K562 (cell line): Measurements from ENCODE around the gene SKIC2.
A peak's percentile ranks its signal among the peaks of the same experiment; 100 is the strongest.

ENCODE experiments used
- CREB1 ChIP-seq, 2 experiments: sonication (generic) in 1 of 2; formaldehyde crosslinking in 1 of 2; IDR thresholded peaks; 2 replicates each; pipeline versions ENCODE4 v1.6.1 to v1.8.0; 2012 to 2022; ENCODE audit warnings: inconsistent platforms in 1 of 2, mild to moderate bottlenecking in 1 of 2, missing genetic modification reagents in 1 of 2, moderate library complexity in 1 of 2
- CTBP1 ChIP-seq: fragments of 450-650 bp; IDR thresholded peaks from 2 replicates; pipeline ENCODE4 v1.6.1; 2016; ENCODE audit warnings: borderline replicate concordance
- SMC3 ChIP-seq: conservative IDR thresholded peaks from 2 replicates; pipeline ENCODE4 v1.6.1; 2011; ENCODE audit warnings: low read depth, low read length, improper control_type of control experiment; ENCODE audit not compliant: insufficient read depth
- TBP ChIP-seq: optimal IDR thresholded peaks from 2 replicates; pipeline ENCODE3; 2011; ENCODE audit warnings: low read depth, low read length, improper control_type of control experiment
- ZNF121 ChIP-seq: sonication (generic); formaldehyde crosslinking; conservative IDR thresholded peaks from 2 replicates; pipeline ENCODE4 v1.8.0; 2022; ENCODE audit warnings: missing genetic modification reagents
- ZNF174 ChIP-seq: fragments of 250-450 bp; sonication (Bioruptor Pico); IDR thresholded peaks from 2 replicates; pipeline ENCODE4 v1.4.0; 2020; ENCODE audit warnings: mild to moderate bottlenecking
- TF ChIP-seq, protein P1 (sequence below): sonication (generic); formaldehyde crosslinking; IDR thresholded peaks from 2 replicates; pipeline ENCODE4 v1.8.0; 2022; ENCODE audit warnings: mild to moderate bottlenecking, missing genetic modification reagents
- TF ChIP-seq, protein P2 (sequence below): sonication (generic); formaldehyde crosslinking; IDR thresholded peaks from 2 replicates; pipeline ENCODE4 v1.8.1; 2022; ENCODE audit warnings: missing genetic modification reagents
- TF ChIP-seq, protein P3 (sequence below): fragments of 250-450 bp; sonication (Bioruptor Pico); IDR thresholded peaks from 2 replicates; pipeline ENCODE4 v1.5.0; 2022; ENCODE audit warnings: mild to moderate bottlenecking
- TF ChIP-seq, protein P4 (sequence below): fragments of 450-650 bp; IDR thresholded peaks from 2 replicates; pipeline ENCODE4 v1.6.1; 2016

DNA sequence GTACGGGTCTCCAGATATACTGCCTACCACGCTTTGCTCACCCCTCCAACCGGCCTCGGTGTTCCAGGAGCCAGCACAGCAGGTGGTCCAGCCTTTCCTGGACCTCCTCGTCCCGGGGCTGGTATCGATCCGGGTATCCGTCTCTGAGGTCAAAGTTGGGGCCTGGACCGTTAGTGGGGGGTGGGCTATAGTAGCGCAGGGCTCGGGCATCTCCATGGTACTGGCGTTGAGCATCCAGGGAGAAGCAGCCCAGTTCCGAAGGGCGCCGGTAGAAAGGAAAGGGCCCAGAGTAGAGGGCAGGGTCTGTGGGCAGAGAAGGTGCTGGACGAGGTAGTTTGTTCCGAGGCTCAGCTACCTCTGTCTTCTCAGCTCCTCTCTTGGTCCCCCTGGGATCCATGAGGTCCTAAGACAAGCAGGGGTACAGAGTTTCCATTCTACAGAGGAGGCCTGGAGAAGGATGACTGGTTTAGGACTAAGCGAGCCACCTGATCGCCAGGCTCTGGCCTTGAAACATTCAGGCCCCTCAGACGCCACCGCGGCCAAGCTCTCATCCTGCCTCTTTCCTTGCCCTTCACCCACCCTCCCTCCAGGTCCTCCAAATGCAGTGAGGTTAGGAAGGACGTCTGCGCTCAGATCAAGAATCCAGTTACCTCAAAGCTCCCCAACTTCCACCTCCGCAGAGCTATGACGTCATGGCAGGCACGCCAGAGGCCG lies 12.5 kb downstream of the SKIC2 start:
- TF ChIP-seq, protein P1, sequence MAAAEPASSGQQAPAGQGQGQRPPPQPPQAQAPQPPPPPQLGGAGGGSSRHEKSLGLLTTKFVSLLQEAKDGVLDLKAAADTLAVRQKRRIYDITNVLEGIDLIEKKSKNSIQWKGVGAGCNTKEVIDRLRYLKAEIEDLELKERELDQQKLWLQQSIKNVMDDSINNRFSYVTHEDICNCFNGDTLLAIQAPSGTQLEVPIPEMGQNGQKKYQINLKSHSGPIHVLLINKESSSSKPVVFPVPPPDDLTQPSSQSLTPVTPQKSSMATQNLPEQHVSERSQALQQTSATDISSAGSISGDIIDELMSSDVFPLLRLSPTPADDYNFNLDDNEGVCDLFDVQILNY (CRISPR knock-in tag): no peak
- TF ChIP-seq, protein P2, sequence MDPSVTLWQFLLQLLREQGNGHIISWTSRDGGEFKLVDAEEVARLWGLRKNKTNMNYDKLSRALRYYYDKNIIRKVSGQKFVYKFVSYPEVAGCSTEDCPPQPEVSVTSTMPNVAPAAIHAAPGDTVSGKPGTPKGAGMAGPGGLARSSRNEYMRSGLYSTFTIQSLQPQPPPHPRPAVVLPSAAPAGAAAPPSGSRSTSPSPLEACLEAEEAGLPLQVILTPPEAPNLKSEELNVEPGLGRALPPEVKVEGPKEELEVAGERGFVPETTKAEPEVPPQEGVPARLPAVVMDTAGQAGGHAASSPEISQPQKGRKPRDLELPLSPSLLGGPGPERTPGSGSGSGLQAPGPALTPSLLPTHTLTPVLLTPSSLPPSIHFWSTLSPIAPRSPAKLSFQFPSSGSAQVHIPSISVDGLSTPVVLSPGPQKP (CRISPR knock-in tag): no peak
- TF ChIP-seq ZNF121 (no peak), SMC3 (no peak), ZNF174 (no peak), CTBP1 (no peak), TBP (peak; percentile 46), CREB1 (IDR thresholded peaks at IDR 0.05) (no peak), CREB1 (CRISPR knock-in tag; IDR thresholded peaks at IDR 0.05) (no peak)
- TF ChIP-seq, protein P3, sequence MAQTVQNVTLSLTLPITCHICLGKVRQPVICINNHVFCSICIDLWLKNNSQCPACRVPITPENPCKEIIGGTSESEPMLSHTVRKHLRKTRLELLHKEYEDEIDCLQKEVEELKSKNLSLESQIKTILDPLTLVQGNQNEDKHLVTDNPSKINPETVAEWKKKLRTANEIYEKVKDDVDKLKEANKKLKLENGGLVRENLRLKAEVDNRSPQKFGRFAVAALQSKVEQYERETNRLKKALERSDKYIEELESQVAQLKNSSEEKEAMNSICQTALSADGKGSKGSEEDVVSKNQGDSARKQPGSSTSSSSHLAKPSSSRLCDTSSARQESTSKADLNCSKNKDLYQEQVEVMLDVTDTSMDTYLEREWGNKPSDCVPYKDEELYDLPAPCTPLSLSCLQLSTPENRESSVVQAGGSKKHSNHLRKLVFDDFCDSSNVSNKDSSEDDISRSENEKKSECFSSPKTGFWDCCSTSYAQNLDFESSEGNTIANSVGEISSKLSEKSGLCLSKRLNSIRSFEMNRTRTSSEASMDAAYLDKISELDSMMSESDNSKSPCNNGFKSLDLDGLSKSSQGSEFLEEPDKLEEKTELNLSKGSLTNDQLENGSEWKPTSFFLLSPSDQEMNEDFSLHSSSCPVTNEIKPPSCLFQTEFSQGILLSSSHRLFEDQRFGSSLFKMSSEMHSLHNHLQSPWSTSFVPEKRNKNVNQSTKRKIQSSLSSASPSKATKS (CRISPR knock-in tag): no peak
- TF ChIP-seq, protein P4, sequence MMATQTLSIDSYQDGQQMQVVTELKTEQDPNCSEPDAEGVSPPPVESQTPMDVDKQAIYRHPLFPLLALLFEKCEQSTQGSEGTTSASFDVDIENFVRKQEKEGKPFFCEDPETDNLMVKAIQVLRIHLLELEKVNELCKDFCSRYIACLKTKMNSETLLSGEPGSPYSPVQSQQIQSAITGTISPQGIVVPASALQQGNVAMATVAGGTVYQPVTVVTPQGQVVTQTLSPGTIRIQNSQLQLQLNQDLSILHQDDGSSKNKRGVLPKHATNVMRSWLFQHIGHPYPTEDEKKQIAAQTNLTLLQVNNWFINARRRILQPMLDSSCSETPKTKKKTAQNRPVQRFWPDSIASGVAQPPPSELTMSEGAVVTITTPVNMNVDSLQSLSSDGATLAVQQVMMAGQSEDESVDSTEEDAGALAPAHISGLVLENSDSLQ: no peak
